ENCODE data around the gene AREL1. TPM values are rescaled to one million over a fixed set of nuclear protein-coding genes. Genes with fewer than 3 reads are reported as not detected.
A peak's percentile ranks its signal among the peaks of the same experiment; 100 is the strongest.

AREL1 gene
- polyA plus RNA-seq, 1 experiment, result 52.7 TPM

GRCh38 chr14:74698465-74698864 lies 14.4 kb downstream of the AREL1 start:
- H3K4me3 ChIP-seq (ENCODE audit: low read depth, low read length), result no peak overlapping the region
- POLR2A ChIA-PET, result no interaction called here

DNA sequence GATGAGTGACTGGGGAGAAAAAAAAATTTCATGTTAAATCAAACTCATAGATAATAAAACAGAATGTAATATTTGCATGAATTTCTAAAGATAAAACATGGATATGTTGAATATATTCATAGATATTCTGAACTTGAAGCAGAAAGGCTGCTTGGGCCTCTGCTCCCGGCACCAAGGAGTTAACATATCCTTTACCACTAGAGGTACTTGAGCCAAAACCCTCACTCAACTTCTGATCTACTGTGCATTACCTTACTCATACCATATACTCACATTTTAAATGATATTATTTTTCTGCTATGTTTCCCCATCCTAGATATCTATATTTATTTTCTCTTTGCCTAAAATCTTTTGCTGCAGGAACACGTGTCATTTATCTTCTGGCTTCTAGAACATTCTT lies 14.9 kb downstream of the AREL1 start:
- no peak for DNase-seq (ENCODE audit: low read depth)
- TF ChIP-seq, protein P1, sequence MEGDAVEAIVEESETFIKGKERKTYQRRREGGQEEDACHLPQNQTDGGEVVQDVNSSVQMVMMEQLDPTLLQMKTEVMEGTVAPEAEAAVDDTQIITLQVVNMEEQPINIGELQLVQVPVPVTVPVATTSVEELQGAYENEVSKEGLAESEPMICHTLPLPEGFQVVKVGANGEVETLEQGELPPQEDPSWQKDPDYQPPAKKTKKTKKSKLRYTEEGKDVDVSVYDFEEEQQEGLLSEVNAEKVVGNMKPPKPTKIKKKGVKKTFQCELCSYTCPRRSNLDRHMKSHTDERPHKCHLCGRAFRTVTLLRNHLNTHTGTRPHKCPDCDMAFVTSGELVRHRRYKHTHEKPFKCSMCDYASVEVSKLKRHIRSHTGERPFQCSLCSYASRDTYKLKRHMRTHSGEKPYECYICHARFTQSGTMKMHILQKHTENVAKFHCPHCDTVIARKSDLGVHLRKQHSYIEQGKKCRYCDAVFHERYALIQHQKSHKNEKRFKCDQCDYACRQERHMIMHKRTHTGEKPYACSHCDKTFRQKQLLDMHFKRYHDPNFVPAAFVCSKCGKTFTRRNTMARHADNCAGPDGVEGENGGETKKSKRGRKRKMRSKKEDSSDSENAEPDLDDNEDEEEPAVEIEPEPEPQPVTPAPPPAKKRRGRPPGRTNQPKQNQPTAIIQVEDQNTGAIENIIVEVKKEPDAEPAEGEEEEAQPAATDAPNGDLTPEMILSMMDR (IDR thresholded peaks at IDR 0.05; ENCODE audit: insufficient read depth, low read depth, low read length), result no peak
- no peaks in the 10 kb centered on the region for H3K36me3 ChIP-seq (ENCODE audit: control insufficient read depth, insufficient read depth, low read length)
- no peak overlapping the region for H3K4me3 ChIP-seq (ENCODE audit: low read depth, low read length)
- POLR2A ChIA-PET, result no interaction called here
- H3K27me3 ChIP-seq (ENCODE audit: control insufficient read depth, insufficient read depth, low read length), result no peaks in the 10 kb centered on the region
- CTCF ChIA-PET, result no interaction called here

More at GRCh38 chr14:74698465-74698864, 14.4 kb downstream of the AREL1 start:
- DNase-seq (ENCODE audit: low read depth), result no peak
- no peaks in the 10 kb centered on the region for H3K36me3 ChIP-seq (ENCODE audit: control insufficient read depth, insufficient read depth, low read length)
- CTCF ChIA-PET, result interaction anchor here (0.6 kb wide), 1 partner anchor 23 kb away, joined by 3 read pairs; no protein-coding TSS in a partner anchor
- TF ChIP-seq, protein P1 (IDR thresholded peaks at IDR 0.05; ENCODE audit: insufficient read depth, low read depth, low read length), result no peak
- no peaks in the 10 kb centered on the region for H3K27me3 ChIP-seq (ENCODE audit: control insufficient read depth, insufficient read depth, low read length)

DNA sequence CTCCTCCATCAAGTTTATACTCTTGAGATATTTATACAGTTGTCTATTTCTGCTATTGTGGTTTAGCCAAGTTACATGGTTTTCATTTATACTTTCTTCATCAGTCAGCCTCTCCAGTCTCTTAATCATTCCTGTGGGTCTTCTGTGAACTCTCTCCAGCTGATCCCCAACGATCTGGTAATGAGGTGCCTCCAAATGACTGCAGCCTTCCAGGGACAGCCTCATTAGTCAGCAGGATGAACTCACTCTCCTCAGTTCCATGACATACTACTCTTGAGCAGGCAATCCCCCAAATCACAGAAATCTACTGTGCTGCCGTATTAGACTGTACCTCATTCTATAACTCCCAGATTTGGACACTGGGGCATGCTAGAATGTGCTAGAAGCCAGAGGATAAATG lies 15.3 kb downstream of the AREL1 start:
- DNase-seq (ENCODE audit: low read depth), result peak; percentile 47
- ChIA-PET POLR2A (no interaction called here), CTCF (interaction anchor here (0.6 to 1.4 kb wide), 3 partner anchors 19 to 141 kb away, joined by 3 to 9 read pairs (median 3); partner anchors contain the start of gene LTBP2)

DNA sequence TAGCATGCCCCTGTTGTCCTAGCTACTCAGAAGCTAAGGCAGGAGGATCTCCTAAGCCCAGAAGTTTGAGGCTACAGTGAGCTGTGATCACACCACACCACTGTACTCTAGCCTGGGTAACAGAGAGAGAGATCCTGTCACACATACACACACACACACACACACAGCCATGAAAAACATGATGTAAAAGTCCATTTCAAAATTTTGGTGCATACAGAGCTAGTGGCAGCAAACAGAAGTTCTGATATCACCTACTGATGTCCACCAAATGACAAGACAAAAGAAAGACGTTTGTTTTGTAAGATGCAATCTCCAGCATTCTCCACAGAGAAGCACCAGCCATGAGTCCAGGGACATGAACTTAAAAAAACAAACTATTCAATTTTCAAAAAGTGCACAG lies 15.9 kb downstream of the AREL1 start:
- Histone ChIP-seq H3K27me3 (ENCODE audit: control insufficient read depth, insufficient read depth, low read length) (no peaks in the 10 kb centered on the region), H3K36me3 (ENCODE audit: control insufficient read depth, insufficient read depth, low read length) (no peaks in the 10 kb centered on the region), H3K4me3 (ENCODE audit: low read depth, low read length) (no peak overlapping the region)
- POLR2A ChIA-PET, result no interaction called here
- no peak for DNase-seq (ENCODE audit: low read depth)
- TF ChIP-seq, protein P1 (IDR thresholded peaks at IDR 0.05; ENCODE audit: insufficient read depth, low read depth, low read length), result no peak
- CTCF ChIA-PET, result interaction anchor here (0.6 to 1.4 kb wide), 4 partner anchors 9 to 142 kb away, joined by 3 to 9 read pairs (median 3); partner anchors contain the start of gene LTBP2

More for the DNA sequence above, 15.3 kb downstream of the AREL1 start:
- H3K27me3 ChIP-seq (ENCODE audit: control insufficient read depth, insufficient read depth, low read length), result no peaks in the 10 kb centered on the region
- TF ChIP-seq, protein P1 (IDR thresholded peaks at IDR 0.05; ENCODE audit: insufficient read depth, low read depth, low read length), result no peak
- H3K4me3 ChIP-seq (ENCODE audit: low read depth, low read length), result no peak overlapping the region
- H3K36me3 ChIP-seq (ENCODE audit: control insufficient read depth, insufficient read depth, low read length), result no peaks in the 10 kb centered on the region

GRCh38 chr14:74695406-74695805 lies 17.5 kb downstream of the AREL1 start:
- ChIA-PET POLR2A (no interaction called here), CTCF (interaction anchor here (0.9 to 1.2 kb wide), 2 partner anchors 50 to 82 kb away, joined by 3 read pairs; no protein-coding TSS in a partner anchor)
- no peak for DNase-seq (ENCODE audit: low read depth)
- Histone ChIP-seq H3K27me3 (ENCODE audit: control insufficient read depth, insufficient read depth, low read length) (no peaks in the 10 kb centered on the region), H3K4me3 (ENCODE audit: low read depth, low read length) (no peak overlapping the region), H3K36me3 (ENCODE audit: control insufficient read depth, insufficient read depth, low read length) (peaks cover 3% of the 10 kb centered on the region; the same call in 1 of the 2 replicates)
- TF ChIP-seq, protein P1 (IDR thresholded peaks at IDR 0.05; ENCODE audit: insufficient read depth, low read depth, low read length), result no peak

Data from BJ (cell line).